Stimulated activated CD4-positive, alpha-beta T cell treated with anti-CD3 and anti-CD28 coated beads, Interleukin-15, amount 100 ng/mL, for 48 hours (primary cell): ENCODE measurements around the gene C3orf22.
"Not testable (repeated sequence)": the region's sequence is repeated elsewhere in the genome, so short reads cannot be mapped to it uniquely, and the experiment has no call there.

Experiments used
- DNase-seq, 2 donors: peaks; one replicate each; pipeline ENCODE4 v3.0.0-alpha.2; 2020; ENCODE audit warnings: low read depth in 2 of 2

The C3orf22 gene

GRCh38 chr3:126558336-126559071 is at the start of gene C3orf22:
C3orf22 (minus strand) TSS chr3:126558932; CDS start chr3:126553390, 5,542 bp downstream.
- DNase-seq = no peak

- DNase-seq = peak in 1 of 2 donors; percentile 1
These were observed 48.6 kb upstream of the C3orf22 start for GRCh38 chr3:126607214-126607908.

GRCh38 chr3:126606001-126606400 is 47.3 kb upstream of the C3orf22 start:
- no peak for DNase-seq

- DNase-seq = no peak
These were observed 46.0 kb upstream of the C3orf22 start for GRCh38 chr3:126604691-126605090.

- DNase-seq = no peak
These were observed 40.4 kb upstream of the C3orf22 start for GRCh38 chr3:126599101-126599500.

GRCh38 chr3:126595479-126595878 is 36.7 kb upstream of the C3orf22 start:
- DNase-seq = not testable (repeated sequence)

GRCh38 chr3:126591515-126591914 is 32.8 kb upstream of the C3orf22 start:
- DNase-seq = not testable (repeated sequence)

GRCh38 chr3:126582311-126582710 is 23.6 kb upstream of the C3orf22 start:
- no peak for DNase-seq

GRCh38 chr3:126581569-126581968 is 22.8 kb upstream of the C3orf22 start:
- DNase-seq = no peak

- DNase-seq = no peak
These were observed 22.0 kb upstream of the C3orf22 start for GRCh38 chr3:126580746-126581145.

- no peak for DNase-seq
These were observed 20.0 kb upstream of the C3orf22 start for GRCh38 chr3:126578702-126579101.

GRCh38 chr3:126577261-126577660 is 18.5 kb upstream of the C3orf22 start:
- DNase-seq = no peak

GRCh38 chr3:126573492-126574117 is 14.9 kb upstream of the C3orf22 start:
- no peak for DNase-seq

- no peak for DNase-seq
These were observed 12.3 kb upstream of the C3orf22 start for GRCh38 chr3:126571078-126571477.

- DNase-seq = no peak
These were observed 11.4 kb upstream of the C3orf22 start for GRCh38 chr3:126570103-126570541.

- no peak for DNase-seq
These were observed 10.8 kb upstream of the C3orf22 start for GRCh38 chr3:126569390-126569975.

- DNase-seq = no peak
These were observed 10.1 kb upstream of the C3orf22 start for GRCh38 chr3:126568776-126569342.

- DNase-seq = no peak
These were observed 9.1 kb upstream of the C3orf22 start for GRCh38 chr3:126567696-126568438.

- no peak for DNase-seq
These were observed 4.1 kb upstream of the C3orf22 start for GRCh38 chr3:126562737-126563276.

- no peak for DNase-seq
These were observed 971 bp downstream of the C3orf22 start for GRCh38 chr3:126557761-126558160.

- DNase-seq = no peak
These were observed 1.4 kb downstream of the C3orf22 start for GRCh38 chr3:126557415-126557745.
